ENCODE data around the gene BABAM2.

DNA sequence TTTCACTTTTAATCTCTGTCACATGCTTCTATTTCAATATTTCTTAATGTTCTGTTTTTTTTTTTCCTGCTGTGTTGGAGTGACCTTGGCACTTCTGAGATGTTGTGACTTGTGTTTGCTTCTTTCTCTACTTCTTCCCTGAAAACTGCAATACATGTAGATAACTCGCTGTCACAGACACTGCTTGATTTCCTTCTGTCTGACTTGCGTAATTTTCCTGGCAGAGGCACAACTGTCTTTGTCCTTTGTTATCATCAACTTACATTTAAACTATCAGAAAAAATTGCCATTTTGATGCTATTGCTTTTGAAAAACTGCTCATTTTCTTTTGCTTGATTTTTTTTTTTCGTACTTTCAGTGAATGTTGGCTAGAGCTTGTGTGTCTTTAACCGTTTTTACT lies 69.0 kb downstream of the BABAM2 start:
- TF ChIP-seq NR2F1 (conservative IDR thresholded peaks at IDR 0.05) = no peak
- no peak for TF ChIP-seq NBN (IDR thresholded peaks at IDR 0.05)
